HG02588 (cell line): ENCODE data around the gene KRTAP1-3.
"Not testable (repeated sequence)": the region's sequence is repeated elsewhere in the genome, so short reads cannot be mapped to it uniquely, and the experiment has no call there.

Experiments
- ATAC-seq: cut with Tn5 transposase; IDR thresholded peaks from one replicate; pipeline ENCODE4 v1.9.1; 2021; ENCODE audit warnings: mild to moderate bottlenecking, moderate library complexity; ENCODE audit not compliant: unreplicated experiment

The KRTAP1-3 gene, protein sequence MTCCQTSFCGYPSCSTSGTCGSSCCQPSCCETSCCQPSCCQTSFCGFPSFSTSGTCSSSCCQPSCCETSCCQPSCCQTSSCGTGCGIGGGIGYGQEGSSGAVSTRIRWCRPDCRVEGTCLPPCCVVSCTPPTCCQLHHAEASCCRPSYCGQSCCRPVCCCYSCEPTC

DNA sequence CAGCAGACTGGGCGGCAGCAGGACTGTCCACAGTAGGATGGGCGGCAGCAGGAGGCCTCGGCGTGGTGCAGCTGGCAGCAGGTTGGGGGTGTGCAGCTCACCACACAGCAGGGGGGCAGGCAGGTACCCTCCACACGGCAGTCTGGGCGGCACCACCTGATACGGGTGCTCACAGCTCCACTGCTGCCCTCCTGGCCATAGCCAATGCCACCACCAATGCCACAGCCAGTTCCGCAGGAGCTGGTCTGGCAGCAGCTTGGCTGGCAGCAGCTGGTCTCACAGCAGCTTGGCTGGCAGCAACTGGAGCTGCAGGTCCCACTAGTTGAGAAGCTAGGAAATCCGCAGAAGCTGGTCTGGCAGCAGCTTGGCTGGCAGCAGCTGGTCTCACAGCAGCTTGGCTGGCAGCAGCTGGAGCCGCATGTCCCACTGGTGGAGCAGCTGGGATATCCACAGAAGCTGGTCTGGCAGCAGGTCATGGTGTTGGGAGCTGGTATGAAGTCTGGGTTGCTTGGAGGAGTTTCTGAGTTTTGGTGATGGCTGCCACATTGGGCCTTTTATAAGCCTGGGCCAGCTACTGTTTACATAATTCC is at the start of gene KRTAP1-3:
KRTAP1-3 (minus strand) TSS at position 529 of the 590 bp plus-strand sequence; CDS start at position 476, 53 bp downstream.
- ATAC-seq = not testable (repeated sequence)

DNA sequence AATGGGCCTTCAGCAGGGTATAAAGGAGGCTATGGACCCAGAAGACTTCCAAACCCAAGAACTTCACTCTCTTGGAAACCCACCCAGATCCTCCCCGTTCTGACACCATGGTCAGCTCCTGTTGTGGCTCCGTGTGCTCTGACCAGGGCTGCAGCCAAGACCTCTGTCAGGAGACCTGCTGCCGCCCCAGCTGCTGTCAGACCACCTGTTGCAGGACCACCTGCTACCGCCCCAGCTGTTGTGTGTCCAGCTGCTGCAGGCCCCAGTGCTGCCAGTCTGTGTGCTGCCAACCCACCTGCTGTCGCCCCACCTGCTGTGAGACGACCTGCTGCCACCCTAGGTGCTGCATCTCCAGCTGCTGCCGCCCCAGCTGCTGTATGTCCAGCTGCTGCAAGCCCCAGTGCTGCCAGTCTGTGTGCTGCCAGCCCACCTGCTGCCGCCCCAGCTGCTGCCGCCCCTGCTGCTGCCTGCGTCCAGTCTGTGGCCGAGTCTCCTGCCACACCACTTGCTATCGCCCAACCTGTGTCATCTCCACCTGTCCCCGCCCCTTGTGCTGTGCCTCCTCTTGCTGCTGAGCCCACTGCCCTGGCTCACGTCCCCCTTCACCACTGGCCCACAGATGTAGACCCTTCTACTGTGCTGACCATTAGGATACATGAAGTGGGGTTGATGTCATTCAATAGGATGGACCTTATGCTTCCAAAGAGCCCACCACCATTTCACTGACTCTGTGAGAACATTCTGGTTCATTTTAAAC is 49.6 kb upstream of the KRTAP1-3 start, which contains the start of gene KRTAP4-7:
KRTAP4-7 (plus strand) TSS at position 51 of the 757 bp plus-strand sequence; CDS start at position 108, 57 bp downstream.
- not testable (repeated sequence) for ATAC-seq

DNA sequence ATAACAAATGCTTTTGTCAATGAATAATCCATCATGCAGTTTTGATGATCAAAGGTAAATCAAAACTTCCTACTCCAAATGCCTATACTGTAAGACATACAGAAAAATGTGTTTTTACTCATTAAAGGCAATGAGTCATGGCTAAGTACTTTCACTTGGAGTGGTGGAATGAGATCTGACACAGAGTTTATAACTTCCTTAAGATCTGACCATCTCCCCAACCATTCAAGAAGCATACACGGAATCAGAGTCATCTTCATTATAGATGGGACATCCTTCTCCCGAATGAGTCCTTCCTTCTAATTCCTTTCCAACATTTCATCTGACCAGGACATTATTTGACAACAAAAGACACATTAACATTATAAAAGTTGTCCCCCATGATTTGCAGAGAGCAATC is 48.8 kb upstream of the KRTAP1-3 start:
- ATAC-seq = not testable (repeated sequence)

DNA sequence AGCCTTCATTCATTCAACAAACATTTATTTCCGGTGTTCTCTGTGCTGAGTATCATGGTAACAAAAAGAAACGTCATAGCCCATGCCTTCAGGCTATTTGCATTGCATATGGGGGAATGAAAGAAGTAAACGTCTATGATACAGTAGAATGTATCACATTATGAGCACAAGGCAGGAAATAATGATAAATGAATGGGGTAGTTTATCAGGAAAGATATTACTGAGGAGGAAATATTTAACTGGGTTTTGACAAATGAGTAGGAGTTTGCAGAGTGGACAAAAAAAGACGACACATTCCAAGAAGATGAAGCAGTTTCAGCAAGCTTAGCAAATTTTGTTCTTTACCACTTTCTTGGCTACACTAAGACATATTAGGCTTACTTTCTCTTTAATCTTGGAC is 48.0 kb upstream of the KRTAP1-3 start:
- no peak for ATAC-seq

DNA sequence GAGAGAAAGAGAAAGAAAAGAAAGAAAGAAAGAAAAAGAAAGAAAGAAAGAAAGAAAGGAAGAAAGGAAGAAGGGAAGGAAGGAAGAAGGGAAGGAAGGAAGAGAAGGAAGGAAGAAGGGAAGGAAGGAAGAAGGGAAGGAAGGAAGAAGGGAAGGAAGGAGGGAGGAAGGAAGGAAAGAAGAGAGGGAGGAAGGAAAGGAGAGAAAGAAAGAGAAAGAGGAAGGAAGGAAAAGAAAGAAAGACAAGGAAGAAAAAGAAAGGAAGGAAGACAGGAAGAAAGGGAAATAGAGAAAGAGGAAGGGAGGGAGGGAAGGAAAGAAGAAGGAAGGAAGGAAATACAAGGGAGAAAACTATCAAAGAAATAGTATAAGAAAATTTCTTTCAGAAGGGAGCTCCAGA is 42.1 kb upstream of the KRTAP1-3 start:
- no peak for ATAC-seq

DNA sequence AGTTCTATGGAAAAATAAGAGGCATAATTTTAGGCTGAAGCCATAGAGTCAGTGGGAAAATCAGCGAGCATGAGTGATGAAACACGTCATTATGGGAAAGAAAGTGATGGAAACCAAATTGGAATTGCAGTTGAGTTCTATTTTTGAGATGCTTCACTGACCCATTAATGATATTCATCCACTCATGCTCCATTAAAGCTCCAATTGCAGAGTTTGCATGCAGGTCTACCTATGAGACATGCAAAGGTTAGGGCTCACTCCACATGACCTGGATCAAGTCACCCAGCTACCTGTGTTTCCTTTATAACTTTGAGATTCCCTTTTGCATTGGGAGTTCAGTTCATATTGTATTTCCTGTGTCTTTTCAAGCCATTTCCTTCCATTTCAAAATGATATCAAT is 39.0 kb upstream of the KRTAP1-3 start:
- ATAC-seq = no peak

DNA sequence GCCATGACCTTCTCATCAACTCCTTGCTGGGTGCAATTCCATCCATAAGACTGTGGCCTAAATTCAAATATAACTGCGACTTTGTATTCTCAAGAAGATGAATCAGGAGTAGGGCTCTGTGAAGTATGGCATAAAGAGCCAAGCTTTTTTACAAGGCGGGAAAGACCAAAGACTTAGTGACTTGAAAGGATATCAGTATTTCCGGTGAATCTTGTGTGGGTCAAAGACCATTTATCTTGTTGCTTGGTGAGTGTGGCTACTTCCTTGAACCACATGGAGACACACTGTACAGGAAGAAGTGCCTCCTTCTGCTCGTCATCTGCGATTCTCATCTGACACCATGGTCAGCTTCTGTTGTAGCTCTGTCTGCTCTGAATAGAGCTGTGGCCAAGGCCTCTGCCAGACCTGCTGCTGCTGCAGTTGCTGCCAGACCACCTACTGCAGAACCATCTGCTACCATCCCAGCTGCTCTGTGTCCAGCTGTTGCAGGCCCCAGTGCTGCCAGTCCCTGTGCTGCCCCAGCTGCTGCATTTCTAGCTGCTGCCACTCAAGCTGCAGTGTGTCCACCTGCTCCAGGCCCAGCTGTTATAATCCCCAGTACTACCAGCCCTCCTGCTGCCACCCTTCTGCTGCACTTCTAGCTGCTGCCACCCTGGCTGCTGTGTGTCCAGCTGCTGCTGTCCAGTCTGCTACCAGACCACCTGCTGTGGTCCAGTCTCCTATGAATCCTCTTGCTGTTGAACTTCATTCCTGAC is 37.1 kb upstream of the KRTAP1-3 start:
- no peak for ATAC-seq

DNA sequence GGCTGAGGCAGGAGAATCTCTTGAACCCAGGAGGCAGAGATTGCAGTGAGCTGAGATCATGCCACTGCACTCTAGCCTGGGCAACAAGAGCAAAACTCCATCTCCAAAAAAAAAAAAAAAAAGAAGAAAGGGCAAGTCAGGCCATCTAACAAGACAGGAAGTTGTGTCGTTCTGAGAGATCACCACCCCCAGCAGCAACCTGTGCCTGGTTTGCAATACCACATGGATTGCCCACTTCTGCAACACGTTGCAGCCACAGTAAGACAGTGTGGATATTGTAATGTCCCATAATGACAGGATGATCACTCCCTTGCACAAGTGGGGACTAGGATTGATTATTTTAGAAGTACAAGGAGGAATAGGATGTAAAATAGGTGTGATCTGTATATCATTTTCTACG is 34.4 kb upstream of the KRTAP1-3 start:
- ATAC-seq = no peak

DNA sequence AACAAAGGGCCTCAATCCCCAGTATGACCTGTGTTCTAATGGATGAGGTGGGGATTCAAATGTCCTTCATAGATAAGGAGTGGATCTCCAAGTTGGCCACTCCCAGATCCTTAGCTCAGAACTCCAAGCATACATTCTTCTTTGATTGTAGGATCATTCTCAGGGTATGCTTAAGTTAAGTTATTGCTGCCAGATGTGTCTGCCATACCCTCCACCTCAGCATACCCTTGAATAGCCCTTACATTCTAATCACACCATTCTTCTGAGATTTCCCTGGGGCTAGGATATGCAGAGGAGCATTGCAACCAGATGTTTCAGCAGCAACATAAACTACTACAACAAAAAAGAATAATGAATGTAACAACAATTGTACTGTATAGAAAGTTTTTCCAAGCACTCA is 32.6 kb upstream of the KRTAP1-3 start:
- no peak for ATAC-seq

DNA sequence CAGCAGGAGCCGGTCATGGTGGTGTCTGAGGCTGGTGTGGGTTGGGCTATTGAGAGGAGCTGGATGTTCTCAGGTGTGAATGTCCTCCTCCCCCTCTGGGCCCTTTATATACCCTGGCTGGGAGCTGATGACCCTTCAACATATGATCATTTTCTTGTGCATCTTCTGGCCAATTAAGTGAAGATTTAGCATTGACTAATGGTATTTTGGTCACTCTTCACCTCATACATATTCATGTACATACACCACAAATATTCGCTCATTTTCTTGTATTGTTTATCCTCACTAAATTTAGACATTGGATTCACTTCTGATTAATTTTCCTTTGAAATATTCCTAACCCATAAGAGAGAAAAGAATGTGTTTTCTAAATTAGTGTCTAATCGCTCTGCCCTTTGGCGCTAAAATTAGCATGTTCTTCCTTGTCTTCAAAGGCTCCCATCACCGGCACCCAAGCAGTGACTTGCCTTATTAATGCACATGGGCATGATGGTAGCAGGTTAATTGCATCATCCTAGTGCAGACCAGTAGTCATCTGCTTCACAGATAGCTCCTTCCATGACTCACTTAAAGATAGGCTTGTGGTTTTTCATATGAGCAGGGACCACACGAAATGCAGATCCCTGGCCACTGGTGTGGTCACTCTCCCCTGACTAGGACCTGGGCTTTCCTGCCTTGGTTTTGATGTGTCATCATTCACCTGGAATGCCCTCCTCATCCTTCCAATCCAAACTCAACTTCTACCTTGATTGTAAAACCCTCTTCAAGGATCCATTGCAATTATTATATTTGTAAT is 31.4 kb upstream of the KRTAP1-3 start, which contains the start of gene KRTAP2-4:
KRTAP2-4 (minus strand) TSS at position 51 of the 796 bp plus-strand sequence; CDS start at position 17, 34 bp downstream.
- ATAC-seq = no peak

DNA sequence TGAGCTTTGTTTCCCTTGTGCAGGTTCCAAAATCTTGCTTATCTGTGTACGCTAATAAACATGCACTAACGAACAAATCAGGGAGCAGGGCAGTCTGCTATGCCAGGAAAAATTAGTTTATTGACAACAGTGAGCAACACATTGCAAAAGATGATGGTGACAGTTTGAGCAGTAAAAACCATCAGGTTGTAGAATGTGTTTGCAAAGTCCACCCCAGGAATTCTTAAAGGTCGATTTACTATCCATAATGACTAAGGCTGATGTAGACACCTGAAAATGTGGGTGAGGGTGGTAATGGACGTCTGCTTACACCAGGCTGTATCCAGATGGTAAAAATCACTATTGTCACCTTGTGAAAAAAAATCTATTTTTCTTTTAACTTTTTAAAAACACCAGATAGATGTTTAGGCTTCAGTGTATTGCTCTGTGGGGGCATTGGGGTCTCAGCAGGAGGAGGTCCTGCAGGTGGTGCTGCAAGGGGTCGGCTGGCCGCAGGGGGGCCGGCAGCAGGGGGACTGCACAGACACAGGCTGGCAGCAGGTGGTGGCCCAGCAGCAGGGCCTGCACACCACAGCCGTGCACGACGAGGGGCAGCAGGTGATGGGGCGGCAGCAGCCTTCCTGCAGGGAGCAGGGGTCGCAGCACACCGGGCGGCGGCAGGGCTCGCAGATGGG is 30.5 kb upstream of the KRTAP1-3 start:
- not testable (repeated sequence) for ATAC-seq

DNA sequence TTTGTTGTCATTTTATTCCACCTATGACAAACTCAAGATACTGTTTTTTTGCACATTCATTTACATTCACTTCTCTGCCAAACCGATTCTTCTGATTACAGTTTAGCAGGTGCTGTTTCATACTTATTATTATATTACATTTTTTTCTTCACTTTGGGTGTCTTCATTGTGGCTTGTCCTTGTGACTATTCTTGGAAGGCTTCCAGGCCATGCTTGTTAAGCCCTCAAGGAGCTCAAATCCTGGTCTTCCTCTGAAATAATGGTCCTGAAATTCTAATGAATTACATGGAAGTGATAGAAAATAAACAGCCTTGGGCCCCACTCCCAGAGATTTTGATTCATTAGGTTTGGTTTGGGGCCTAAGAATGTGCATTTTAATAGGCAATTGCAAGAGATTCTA is 29.6 kb upstream of the KRTAP1-3 start:
- no peak for ATAC-seq

DNA sequence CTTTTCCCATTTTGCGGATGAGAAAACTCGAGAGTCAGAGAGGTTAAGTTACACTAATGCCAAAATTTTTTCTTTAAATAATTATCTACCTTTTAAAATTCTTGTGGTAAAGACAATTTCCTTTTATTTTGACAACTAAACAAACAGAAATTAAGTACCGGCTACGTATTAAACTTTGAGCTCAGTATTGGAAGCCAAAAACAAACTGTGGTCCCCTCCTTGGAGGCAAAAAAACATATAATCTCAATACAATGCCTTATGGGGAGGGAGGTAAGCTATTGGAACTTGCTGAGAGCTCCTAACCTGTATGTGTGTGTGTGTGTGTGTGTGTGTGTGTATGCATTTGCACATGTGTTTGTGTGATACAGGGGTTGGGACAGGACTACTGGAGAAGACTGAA is 28.8 kb upstream of the KRTAP1-3 start:
- no peak for ATAC-seq

DNA sequence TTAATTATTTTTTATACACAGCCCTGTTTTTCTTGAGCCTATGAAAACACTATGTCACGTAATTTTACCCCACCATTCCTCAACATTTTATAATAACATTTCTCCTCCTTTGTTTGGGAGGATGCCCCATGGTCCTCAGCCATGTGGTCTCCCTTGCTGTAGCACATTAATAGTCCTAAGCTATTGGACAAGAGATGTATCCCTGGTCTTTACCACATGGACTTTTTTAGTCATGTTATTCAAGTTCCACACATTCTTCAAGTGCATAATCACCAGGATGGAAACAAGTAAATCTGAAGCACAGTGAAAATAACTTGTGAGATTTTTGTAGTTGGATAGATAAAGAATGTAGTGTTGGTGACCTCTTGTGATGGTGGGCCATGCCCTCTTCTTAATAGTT is 27.3 kb upstream of the KRTAP1-3 start:
- no peak for ATAC-seq

DNA sequence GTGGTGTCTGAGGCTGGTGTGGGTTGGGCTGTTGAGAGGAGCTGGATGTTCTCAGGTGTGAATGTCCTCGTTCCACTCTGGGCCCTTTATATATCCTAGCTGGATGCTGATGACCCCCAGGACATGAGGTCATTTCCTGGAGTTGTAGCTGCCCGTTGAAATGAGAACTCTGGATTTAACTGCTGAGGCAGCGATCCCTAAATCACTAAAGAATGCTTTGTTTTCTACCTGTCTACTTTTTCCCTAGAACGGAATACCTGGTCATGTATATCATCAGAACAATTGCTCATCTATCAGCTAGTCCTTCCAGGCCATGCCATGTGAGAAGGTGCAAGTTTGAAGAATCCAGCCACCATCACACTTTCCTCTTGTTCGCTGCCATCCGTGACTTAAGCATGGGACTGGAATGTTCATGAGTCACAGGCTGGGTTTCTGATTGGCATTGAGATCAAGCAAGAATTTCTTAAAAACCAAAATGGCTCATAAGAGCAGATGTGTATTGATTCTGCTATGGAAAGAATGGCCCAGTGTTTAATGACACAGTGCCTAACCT is 25.5 kb upstream of the KRTAP1-3 start, which contains the start of gene KRTAP2-3:
KRTAP2-3 (minus strand) TSS at position 63 of the 553 bp plus-strand sequence. CDS start 64 bp downstream, outside the sequence.
- ATAC-seq = no peak

DNA sequence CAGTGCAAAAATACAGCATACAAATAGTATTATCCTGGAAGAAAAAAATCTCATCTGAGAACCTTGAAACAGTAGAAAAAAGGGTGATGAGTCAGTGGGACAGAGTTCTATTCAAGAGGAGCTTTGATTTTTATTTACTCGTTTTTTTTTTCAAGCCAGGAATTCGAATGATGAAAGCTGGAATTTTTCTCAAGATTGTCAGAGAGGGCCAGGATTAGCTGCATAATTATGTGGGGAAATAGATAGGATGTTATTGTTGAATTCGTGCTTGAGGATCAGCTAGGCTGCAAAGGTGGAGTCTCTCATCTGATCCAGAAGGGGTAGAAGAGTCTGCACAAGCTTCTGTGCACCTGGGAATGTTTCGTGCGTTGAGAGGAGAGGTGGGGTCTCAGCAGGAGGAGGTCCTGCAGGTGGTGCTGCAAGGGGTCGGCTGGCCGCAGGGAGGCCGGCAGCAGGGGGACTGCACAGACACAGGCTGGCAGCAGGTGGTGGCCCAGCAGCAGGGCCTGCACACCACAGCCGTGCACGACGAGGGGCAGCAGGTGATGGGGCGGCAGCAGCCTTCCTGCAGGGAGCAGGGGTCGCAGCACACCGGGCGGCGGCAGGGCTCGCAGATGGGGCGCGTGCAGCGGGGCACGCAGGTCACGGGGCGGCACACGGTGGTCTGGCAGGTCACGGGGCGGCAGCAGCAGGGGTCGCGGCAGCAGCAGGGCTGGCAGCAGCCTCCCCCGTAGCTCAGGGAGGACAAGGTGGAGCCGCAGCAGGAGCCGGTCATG is 24.8 kb upstream of the KRTAP1-3 start:
- ATAC-seq = not testable (repeated sequence)

DNA sequence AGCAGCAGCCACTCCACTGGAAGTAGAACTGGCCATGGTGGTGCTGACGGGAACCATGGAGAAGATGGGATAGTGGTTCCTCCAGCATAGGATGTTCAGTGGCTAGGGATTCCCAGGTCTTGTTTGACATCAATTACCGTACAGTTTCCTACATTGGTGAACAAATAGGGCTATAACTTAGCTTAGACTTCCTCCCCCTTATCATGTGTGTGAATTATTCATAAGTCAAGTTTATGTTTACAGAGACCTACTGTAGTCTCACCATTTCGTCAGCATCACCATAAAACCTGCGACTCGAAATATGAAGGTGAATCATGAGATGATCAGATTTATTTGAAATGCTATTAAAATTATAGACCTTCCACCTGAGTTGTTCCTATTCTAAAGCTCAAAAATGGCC is 24.1 kb upstream of the KRTAP1-3 start:
- ATAC-seq = no peak

DNA sequence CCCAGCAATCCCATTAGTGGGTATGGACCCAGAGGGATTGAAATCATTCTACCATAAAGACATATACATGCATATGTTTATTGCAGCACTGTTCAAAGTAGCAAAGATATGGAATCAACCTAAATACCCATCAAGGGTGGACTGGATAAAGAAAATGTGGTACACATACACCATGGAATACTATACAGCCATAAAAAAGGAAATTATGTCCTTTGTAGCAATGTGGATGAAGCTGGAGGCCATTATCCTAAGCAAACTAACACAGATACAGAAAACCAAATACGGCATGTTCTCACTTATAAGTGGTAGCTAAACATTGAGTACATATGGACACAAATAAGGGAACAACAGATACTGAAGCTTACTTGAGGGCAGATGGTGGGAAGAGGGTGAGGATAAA is 22.9 kb upstream of the KRTAP1-3 start:
- no peak for ATAC-seq

DNA sequence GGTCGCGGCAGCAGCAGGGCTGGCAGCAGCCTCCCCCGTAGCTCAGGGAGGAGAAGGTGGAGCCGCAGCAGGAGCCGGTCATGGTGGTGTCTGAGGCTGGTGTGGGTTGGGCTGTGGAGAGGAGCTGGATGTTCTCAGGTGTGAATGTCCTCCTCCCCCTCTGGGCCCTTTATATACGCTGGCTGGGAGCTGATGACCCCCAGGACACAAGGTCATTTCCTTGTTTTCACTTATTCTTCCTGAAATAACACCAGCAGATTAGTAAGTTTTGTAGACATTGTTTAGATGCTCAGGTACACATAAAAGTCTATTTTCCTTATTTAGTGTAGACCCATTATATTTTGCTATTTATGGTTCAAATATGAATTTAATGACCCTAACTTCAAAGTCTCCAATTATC is 20.5 kb upstream of the KRTAP1-3 start, which contains the start of gene KRTAP2-2:
KRTAP2-2 (minus strand) TSS at position 101 of the 400 bp plus-strand sequence; CDS start at position 82, 19 bp downstream.
- ATAC-seq = not testable (repeated sequence)
